ENCODE results near the gene NR1D1. TPM values are rescaled to one million over a fixed set of nuclear protein-coding genes. Genes with fewer than 3 reads are reported as not detected.

Gene NR1D1
- total RNA-seq, 1 donor = 9.9 TPM

GRCh38 chr17:40115101-40115436, 14.7 kb upstream of the NR1D1 start:
- H3K9me3 ChIP-seq (ENCODE audit: low read depth, low read length) = no peaks in the 10 kb centered on the region
- H3K4me1 ChIP-seq (ENCODE audit: insufficient read depth, low read length) = peaks cover 46% of the 10 kb centered on the region
- H3K4me3 ChIP-seq (ENCODE audit: low read length) = no peak overlapping the region
- H3K27me3 ChIP-seq (ENCODE audit: insufficient read depth, low read length) = no peaks in the 10 kb centered on the region

- Histone ChIP-seq H3K4me3 (ENCODE audit: low read length) (no peak overlapping the region), H3K27me3 (ENCODE audit: insufficient read depth, low read length) (no peaks in the 10 kb centered on the region), H3K4me1 (ENCODE audit: insufficient read depth, low read length) (peaks cover 56% of the 10 kb centered on the region), H3K9me3 (ENCODE audit: low read depth, low read length) (no peaks in the 10 kb centered on the region)
Observed at GRCh38 chr17:40113907-40114245, 13.5 kb upstream of the NR1D1 start.

- Histone ChIP-seq H3K4me1 (ENCODE audit: insufficient read depth, low read length) (peaks cover 60% of the 10 kb centered on the region), H3K9me3 (ENCODE audit: low read depth, low read length) (no peaks in the 10 kb centered on the region), H3K4me3 (ENCODE audit: low read length) (peak overlapping the region; percentile 28), H3K27me3 (ENCODE audit: insufficient read depth, low read length) (no peaks in the 10 kb centered on the region)
Observed at GRCh38 chr17:40113110-40113906, 12.9 kb upstream of the NR1D1 start.

DNA sequence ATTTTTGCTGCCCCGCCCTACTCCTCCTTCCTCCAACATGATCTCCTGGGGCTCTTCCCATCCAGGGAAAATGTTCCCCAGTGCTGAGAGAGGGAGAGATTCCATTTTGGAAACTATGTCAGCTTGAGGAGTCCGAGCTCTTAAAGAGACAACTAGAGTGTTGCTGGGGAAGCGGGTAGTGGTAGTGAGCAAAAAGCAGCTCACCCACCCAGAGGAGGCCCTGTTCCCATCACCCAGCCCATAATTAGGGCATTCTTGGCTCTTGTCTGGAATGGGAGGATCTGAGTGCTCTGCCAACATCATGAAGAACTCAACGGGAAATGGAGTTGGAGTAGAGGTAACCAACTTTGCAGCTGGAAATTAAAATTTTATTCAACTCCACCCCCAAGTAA, 12.3 kb upstream of the NR1D1 start:
- Histone ChIP-seq H3K4me1 (ENCODE audit: insufficient read depth, low read length) (peaks cover 60% of the 10 kb centered on the region), H3K9me3 (ENCODE audit: low read depth, low read length) (no peaks in the 10 kb centered on the region), H3K4me3 (ENCODE audit: low read length) (no peak overlapping the region)

DNA sequence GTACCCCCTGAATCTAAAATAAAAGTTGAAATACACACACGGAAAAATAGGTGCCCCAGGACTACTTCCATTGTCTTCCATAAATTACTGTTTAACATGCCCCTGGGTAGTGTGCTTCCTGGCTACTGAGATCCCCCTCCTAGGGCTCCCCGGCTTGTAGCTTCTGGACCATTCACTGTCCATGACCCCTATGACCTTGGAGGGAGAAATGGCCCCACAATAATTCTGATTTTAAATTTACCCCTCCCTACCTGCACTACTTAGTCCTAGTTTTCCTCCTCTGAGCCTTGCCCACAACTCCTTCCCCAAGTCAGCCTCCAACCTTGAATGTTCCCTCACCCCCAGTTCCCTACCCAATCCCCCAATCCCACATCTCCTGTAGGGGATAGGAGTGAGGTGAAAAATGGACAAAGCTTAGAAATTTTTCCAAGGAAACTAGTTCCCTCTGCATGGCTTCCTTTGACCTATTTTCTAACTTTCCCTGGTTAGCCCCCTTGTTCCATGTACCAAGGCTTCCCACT, 11.9 kb upstream of the NR1D1 start:
- peaks cover 64% of the 10 kb centered on the region for H3K4me1 ChIP-seq (ENCODE audit: insufficient read depth, low read length)
- no peaks in the 10 kb centered on the region for H3K27me3 ChIP-seq (ENCODE audit: insufficient read depth, low read length)
- H3K9me3 ChIP-seq (ENCODE audit: low read depth, low read length) = no peaks in the 10 kb centered on the region
- H3K4me3 ChIP-seq (ENCODE audit: low read length) = no peak overlapping the region

More for the DNA sequence above, 12.3 kb upstream of the NR1D1 start:
- H3K27me3 ChIP-seq (ENCODE audit: insufficient read depth, low read length) = no peaks in the 10 kb centered on the region

- Histone ChIP-seq H3K27me3 (ENCODE audit: insufficient read depth, low read length) (no peaks in the 10 kb centered on the region), H3K4me3 (ENCODE audit: low read length) (no peak overlapping the region), H3K4me1 (ENCODE audit: insufficient read depth, low read length) (peaks cover 72% of the 10 kb centered on the region), H3K9me3 (ENCODE audit: low read depth, low read length) (no peaks in the 10 kb centered on the region)
Observed at GRCh38 chr17:40111221-40112128, 11.1 kb upstream of the NR1D1 start.

GRCh38 chr17:40110026-40110845, 9.8 kb upstream of the NR1D1 start:
- no peaks in the 10 kb centered on the region for H3K9me3 ChIP-seq (ENCODE audit: low read depth, low read length)
- H3K27me3 ChIP-seq (ENCODE audit: insufficient read depth, low read length) = no peaks in the 10 kb centered on the region
- H3K4me3 ChIP-seq (ENCODE audit: low read length) = no peak overlapping the region
- peaks cover 84% of the 10 kb centered on the region for H3K4me1 ChIP-seq (ENCODE audit: insufficient read depth, low read length)

DNA sequence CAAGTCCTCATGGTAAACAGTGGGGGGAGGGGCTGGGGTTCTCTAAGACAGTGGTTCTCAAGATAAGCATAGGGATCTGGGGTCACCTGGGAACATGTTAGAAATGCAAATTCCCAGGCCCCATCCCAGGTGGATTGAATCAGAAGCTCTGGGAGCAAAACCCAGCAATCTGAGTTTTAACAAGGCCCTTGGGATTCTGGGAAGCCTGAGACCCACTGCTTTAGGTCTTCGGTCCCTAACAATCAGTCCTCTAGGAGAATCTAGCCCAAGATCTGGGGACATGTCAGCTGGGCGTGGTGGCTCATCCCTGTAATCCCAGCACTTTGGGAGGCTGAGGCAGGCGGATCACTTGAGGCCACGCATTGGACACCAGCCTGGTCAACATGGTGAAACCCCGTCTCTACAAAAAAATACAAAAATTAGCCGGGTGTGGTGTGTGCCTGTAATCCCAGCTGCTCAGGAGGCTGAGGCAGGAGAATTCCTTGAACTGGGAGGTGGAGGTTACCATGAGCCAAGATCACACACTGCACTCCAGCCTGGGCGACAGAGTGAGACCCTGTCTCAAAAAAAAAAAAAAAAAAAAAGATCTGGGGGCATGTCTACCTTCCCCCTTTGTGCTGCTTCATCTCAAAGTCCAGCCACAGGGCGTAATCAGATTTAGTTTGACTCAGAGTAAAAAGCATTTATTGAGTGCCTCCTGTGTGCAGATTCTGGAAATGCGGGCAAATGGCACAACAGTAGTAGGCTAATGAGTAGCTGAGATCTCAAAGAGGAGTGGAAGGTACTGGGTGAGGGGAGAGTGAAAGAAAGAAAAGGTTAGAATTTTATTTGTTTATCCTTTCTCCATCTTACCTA, 8.8 kb upstream of the NR1D1 start:
- Histone ChIP-seq H3K9me3 (ENCODE audit: low read depth, low read length) (no peaks in the 10 kb centered on the region), H3K27me3 (ENCODE audit: insufficient read depth, low read length) (no peaks in the 10 kb centered on the region), H3K4me1 (ENCODE audit: insufficient read depth, low read length) (peaks cover 94% of the 10 kb centered on the region), H3K4me3 (ENCODE audit: low read length) (no peak overlapping the region)

DNA sequence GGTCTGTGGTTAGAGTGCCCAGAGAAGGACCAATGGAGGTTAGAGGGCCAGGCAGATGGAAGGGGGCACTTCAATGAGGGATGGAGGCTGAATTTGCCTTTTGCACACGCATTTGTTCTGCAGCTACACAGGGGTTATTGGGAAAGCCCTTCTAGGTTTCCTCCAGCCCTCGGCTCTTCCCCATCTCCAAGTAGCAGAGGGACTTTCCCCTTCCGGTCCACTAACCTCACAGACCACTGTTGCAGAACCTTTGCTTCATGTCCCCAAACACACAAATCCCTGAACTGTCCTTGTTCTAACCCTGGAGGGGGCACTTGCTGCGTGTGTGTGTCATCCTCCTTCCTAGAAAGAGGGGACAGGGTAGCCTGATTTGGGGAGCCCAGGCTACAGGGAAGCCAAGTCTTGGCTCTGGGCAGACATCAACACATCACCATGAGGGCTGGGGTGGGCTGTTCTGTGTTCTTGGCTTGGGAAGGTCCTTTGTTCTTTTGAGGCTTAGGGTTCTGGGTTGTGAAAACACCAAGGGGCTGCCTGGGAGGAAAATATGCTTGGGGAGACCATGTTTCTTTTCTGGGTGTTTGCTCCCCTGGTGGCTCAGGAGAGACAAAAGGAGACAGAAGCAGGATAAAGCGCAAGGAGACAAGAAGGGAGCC, 7.3 kb upstream of the NR1D1 start:
- Histone ChIP-seq H3K4me3 (ENCODE audit: low read length) (no peak overlapping the region), H3K9me3 (ENCODE audit: low read depth, low read length) (no peaks in the 10 kb centered on the region), H3K4me1 (ENCODE audit: insufficient read depth, low read length) (peaks cover 97% of the 10 kb centered on the region), H3K27me3 (ENCODE audit: insufficient read depth, low read length) (no peaks in the 10 kb centered on the region)

- Histone ChIP-seq H3K4me3 (ENCODE audit: low read length) (no peak overlapping the region), H3K27me3 (ENCODE audit: insufficient read depth, low read length) (no peaks in the 10 kb centered on the region), H3K4me1 (ENCODE audit: insufficient read depth, low read length) (peaks cover 90% of the 10 kb centered on the region), H3K9me3 (ENCODE audit: low read depth, low read length) (no peaks in the 10 kb centered on the region)
Observed at GRCh38 chr17:40106760-40107521, 6.6 kb upstream of the NR1D1 start.

GRCh38 chr17:40105861-40106759, 5.7 kb upstream of the NR1D1 start:
- Histone ChIP-seq H3K9me3 (ENCODE audit: low read depth, low read length) (no peaks in the 10 kb centered on the region), H3K4me3 (ENCODE audit: low read length) (no peak overlapping the region), H3K4me1 (ENCODE audit: insufficient read depth, low read length) (peaks cover 88% of the 10 kb centered on the region), H3K27me3 (ENCODE audit: insufficient read depth, low read length) (no peaks in the 10 kb centered on the region)

- Histone ChIP-seq H3K4me1 (ENCODE audit: insufficient read depth, low read length) (peaks cover 88% of the 10 kb centered on the region), H3K4me3 (ENCODE audit: low read length) (no peak overlapping the region), H3K9me3 (ENCODE audit: low read depth, low read length) (no peaks in the 10 kb centered on the region), H3K27me3 (ENCODE audit: insufficient read depth, low read length) (no peaks in the 10 kb centered on the region)
Observed at GRCh38 chr17:40104594-40105486, 4.5 kb upstream of the NR1D1 start.
